GM20000 (cell line): ENCODE measurements around the gene AGMO.

ENCODE experiments used
- DNase-seq: peaks from one replicate; pipeline ENCODE4 v3.0.0; 2012; ENCODE audit warnings: low spot score
- CTCF ChIP-seq: IDR thresholded peaks from 2 replicates; pipeline ENCODE4 v1.5.1; 2012; ENCODE audit warnings: mild to moderate bottlenecking, control low read depth; ENCODE audit errors: extremely low read depth, missing control alignments

AGMO gene

DNA sequence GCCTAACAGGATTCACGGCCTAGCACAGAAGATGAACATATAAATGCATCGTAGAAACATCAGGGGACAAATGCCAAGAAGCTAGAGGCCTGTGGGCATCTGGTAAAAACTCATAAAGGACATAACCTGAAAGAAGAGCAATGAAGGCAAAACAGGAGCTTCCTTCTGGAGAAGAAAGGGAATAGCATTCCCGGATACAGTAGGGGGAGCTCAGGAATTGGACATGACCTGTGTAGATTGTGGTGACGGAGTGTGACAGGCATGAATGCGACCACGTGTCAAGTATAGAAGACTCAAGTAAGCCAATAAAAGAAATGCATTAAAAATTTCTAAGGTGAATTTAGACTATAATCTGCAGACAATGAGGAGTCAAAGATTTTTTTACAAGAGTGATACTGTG lies 270.1 kb downstream of the AGMO start:
- no peak for DNase-seq
- no peak for TF ChIP-seq CTCF

DNA sequence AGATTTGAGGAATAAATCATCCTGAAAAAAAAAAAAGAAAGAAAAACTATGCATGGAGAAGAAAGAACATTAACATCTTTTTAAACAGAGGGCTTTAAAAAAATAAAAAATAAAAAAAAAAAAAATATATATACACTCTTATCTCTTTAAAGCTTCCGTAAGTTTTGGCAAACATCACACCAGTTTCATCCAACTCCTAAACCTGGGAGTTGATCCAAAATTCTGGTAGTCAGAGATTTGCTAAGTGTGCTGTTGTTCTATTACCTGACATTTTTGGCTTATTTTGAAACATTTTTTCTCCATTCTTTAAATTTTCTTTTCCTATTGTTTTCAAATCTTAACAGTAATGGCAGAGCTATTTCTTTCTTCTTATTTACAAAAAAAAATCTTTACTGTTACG lies 273.1 kb downstream of the AGMO start:
- TF ChIP-seq CTCF = no peak
- DNase-seq = no peak

- no peak for DNase-seq
- no peak for TF ChIP-seq CTCF
Measured at GRCh38 chr7:15284396-15284795, 277.4 kb downstream of the AGMO start.

DNA sequence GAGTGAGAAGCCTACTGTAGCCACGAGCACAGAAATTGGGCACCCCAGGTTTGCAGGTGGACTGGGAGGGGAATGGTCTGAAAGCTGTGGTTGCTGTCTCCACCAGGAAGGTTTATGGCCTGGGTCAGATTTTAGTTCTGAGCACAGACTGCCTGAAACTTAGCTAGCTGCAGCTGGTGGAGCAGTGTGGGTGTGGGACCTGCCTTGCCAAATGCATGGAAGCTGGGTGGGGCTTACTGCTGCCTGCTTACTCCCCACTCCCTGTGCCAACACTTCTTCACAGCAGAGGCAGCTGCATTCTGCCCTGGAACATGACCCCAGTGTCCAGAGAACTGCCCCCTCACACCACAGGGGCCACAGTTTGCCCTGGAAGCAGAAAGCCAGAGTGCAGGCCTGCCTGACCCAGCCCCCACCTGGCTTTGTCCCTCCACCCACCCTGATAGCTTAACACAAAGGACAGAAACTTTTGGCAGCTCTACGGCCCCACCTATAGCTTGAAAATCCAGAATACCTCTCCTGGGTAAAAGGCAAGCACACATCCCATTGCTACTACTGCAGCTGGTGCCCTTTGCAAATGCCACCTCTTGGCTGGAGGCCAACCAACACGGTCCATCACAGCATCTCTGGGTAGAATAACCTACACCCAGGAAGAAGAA lies 281.6 kb downstream of the AGMO start:
- no peak for TF ChIP-seq CTCF
- no peak for DNase-seq

- no peak for TF ChIP-seq CTCF
- no peak for DNase-seq
Measured at GRCh38 chr7:15279640-15280039, 282.2 kb downstream of the AGMO start.

GRCh38 chr7:15257689-15258088 lies 304.1 kb downstream of the AGMO start:
- DNase-seq = no peak
- no peak for TF ChIP-seq CTCF

DNA sequence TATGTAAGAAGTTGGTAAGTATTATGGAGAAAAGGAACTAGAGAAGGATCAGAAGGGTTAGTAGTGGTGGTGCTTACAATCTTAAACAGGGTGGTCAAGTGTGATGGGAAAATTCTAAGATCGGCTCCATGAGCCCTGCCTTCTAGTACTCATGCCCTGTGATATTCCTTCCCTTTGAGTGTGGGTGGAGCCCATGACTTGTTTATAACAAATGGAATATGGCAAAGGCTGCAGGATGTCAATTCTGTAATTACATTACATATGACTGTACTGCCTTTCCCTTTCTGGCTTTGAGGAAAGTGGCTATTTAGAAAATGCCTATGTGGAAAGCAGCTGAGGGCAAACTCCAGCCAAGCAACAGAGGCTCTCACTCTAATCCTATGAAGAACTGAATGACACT lies 309.6 kb downstream of the AGMO start:
- DNase-seq = no peak

More for the DNA sequence above, 309.6 kb downstream of the AGMO start:
- no peak for TF ChIP-seq CTCF
